H1 (cell line): ENCODE measurements around the gene RERE. TPM values are rescaled to one million over a fixed set of nuclear protein-coding genes. Genes with fewer than 3 reads are reported as not detected.

Experiments
- CHD1 ChIP-seq: IDR thresholded peaks from 2 replicates; pipeline ENCODE4 v1.6.1; 2012; ENCODE audit warnings: low read depth, low read length, improper control_type of control experiment
- EGR1 ChIP-seq: IDR thresholded peaks from 2 replicates; pipeline ENCODE4 v1.6.1; 2011; ENCODE audit warnings: low read depth, low read length, borderline replicate concordance
- HDAC2 ChIP-seq, 2 experiments: fragments of 300-600 bp in 1 of 2; sonication (generic) in 1 of 2; IDR thresholded peaks; 2 replicates each; pipeline ENCODE4 v1.6.1; 2011 to 2012; ENCODE audit warnings: low read depth in 2 of 2, low read length in 2 of 2, mild to moderate bottlenecking in 2 of 2, moderate library complexity in 2 of 2, borderline replicate concordance in 1 of 2, inconsistent platforms in 1 of 2
- MAX ChIP-seq: IDR thresholded peaks from 2 replicates; pipeline ENCODE4 v1.6.1; 2012; ENCODE audit warnings: inconsistent platforms
- POLR2A ChIP-seq, 2 experiments: IDR thresholded peaks; 1 replicate in 1 of 2; 2 replicates in 1 of 2; pipeline ENCODE4 v1.6.1; 2011; ENCODE audit warnings: low read depth in 2 of 2, low read length in 2 of 2, mild to moderate bottlenecking in 2 of 2; ENCODE audit errors: control extremely low read depth in 1 of 2
- polyA plus RNA-seq, 7 experiments: library from polyadenylated mRNA; depleted of rRNA in 3 of 7; stranded (reverse) in 5 of 7; unstranded in 2 of 7; fragments of >200 nt in 5 of 7; fragments of 200-250 nt in 2 of 7; gene quantifications; 1 replicate in 5 of 7; 2 replicates in 1 of 7; 4 replicates in 1 of 7; pipeline versions ENCODE4 v1.2.1 to v1.2.3, GENCODE V29; 2011 to 2013; ENCODE audit warnings: missing spikeins in 2 of 7, mixed read lengths in 2 of 7
- total RNA-seq: library from RNA; stranded (reverse); fragmentation: NEBNext Ultra II Directional; extraction: Animal tissue kit (Norgen Biotek cat#: 25700); gene quantifications from 2 replicates; pipeline ENCODE4 v1.2.1, GENCODE V29; 2021

RERE gene
- total and polyA plus RNA-seq, 2 of the 8 experiments (the other 6 are each of a cell fraction or from before 2014, with no cell fraction given) = 15.3 to 142 TPM

GRCh38 chr1:8565802-8566201 lies 251.6 kb downstream of the RERE start (continued):
- no peak for TF ChIP-seq EGR1
- TF ChIP-seq CHD1 = no peak
- TF ChIP-seq POLR2A (IDR thresholded peaks at IDR 0.05; ENCODE audit: control extremely low read depth in 1 of 2, low read depth in 2 of 2, low read length in 2 of 2) = no peak
- TF ChIP-seq HDAC2 (IDR thresholded peaks at IDR 0.05; ENCODE audit: borderline replicate concordance in 1 of 2, low read depth in 2 of 2, low read length in 2 of 2) = no peak
- no peak for TF ChIP-seq MAX
